IMR-90 (cell line): ENCODE measurements around the gene TMUB1. TPM values are rescaled to one million over a fixed set of nuclear protein-coding genes. Genes with fewer than 3 reads are reported as not detected.

Experiments used
- ATAC-seq: fragments of 200-7000 bp; cut with Tn5 transposase; 2 replicates; pipeline ENCODE4 v1.9.1; 2020; ENCODE audit warnings: low read depth, mild to moderate bottlenecking, moderate library complexity
- BruUV-seq: library from RNA; stranded (reverse); fragments of 400-500 nt; replicated peaks from 2 replicates; lab custom pipeline; 2021; lab: Mats Ljungman, UMichigan
- CTCF ChIA-PET: fragments of 300-600 bp; formaldehyde crosslinking; extraction: SDS; loops from one replicate; lab custom pipeline; 2021; ENCODE audit warnings: antibody characterized with exemption; lab: Yijun Ruan, JAX
- POLR2A ChIA-PET: fragments of 300-600 bp; sonication (Branson Sonifier 250); formaldehyde crosslinking; loops from one replicate; lab custom pipeline; 2022; ENCODE audit warnings: antibody characterized with exemption; ENCODE audit not compliant: unreplicated experiment; lab: Charles Lee
- DNase-seq: peaks from one replicate; pipeline ENCODE4 v3.0.0; 2013
- H2AFZ ChIP-seq: replicated peaks from 2 replicates; pipeline ENCODE3; 2013; ENCODE audit warnings: low read length, mild to moderate bottlenecking; ENCODE audit not compliant: poor library complexity
- H2AK5ac ChIP-seq: 2 replicates; pipeline ENCODE4 v1.6.1; 2013; ENCODE audit warnings: low read depth, low read length, inconsistent platforms
- H2AK9ac ChIP-seq: replicated peaks from 2 replicates; pipeline ENCODE3; 2013; ENCODE audit warnings: mild to moderate bottlenecking, low read depth, low read length, moderate library complexity; ENCODE audit not compliant: poor library complexity
- H2BK120ac ChIP-seq: 2 replicates; pipeline ENCODE4 v1.6.1; 2013; ENCODE audit warnings: low read depth, low read length, inconsistent platforms
- H2BK15ac ChIP-seq: 3 replicates; pipeline ENCODE4 v1.6.1; 2013; ENCODE audit warnings: low read depth, low read length, inconsistent platforms
- H2BK20ac ChIP-seq: 2 replicates; pipeline ENCODE4 v1.6.1; 2013; ENCODE audit warnings: low read depth, mild to moderate bottlenecking, inconsistent platforms, low read length, moderate library complexity
- H2BK5ac ChIP-seq: 2 replicates; pipeline ENCODE4 v1.6.1; 2013; ENCODE audit warnings: mild to moderate bottlenecking, low read depth, low read length, inconsistent platforms; ENCODE audit not compliant: poor library complexity, severe bottlenecking
- H3K14ac ChIP-seq: replicated peaks from 2 replicates; pipeline ENCODE4 v1.6.1; 2013; ENCODE audit warnings: low read depth, low read length, inconsistent platforms
- H3K18ac ChIP-seq: 2 replicates; pipeline ENCODE4 v1.6.1; 2013; ENCODE audit warnings: low read depth, low read length, control low read depth
- H3K23ac ChIP-seq: 2 replicates; pipeline ENCODE4 v1.6.1; 2013; ENCODE audit warnings: low read depth, low read length, inconsistent platforms
- H3K27ac ChIP-seq: 2 replicates; pipeline ENCODE4 v1.5.1; 2013; ENCODE audit warnings: mild to moderate bottlenecking, control low read depth, low read length; ENCODE audit not compliant: insufficient read depth
- H3K27me3 ChIP-seq: 2 replicates; pipeline ENCODE4 v1.6.1; 2013; ENCODE audit warnings: low read length; ENCODE audit not compliant: control insufficient read depth, insufficient read depth
- H3K36me3 ChIP-seq: 2 replicates; pipeline ENCODE4 v1.6.1; 2013; ENCODE audit warnings: low read length, mixed read lengths; ENCODE audit not compliant: control insufficient read depth, insufficient read depth
- H3K4ac ChIP-seq: 2 replicates; pipeline ENCODE4 v1.6.1; 2013; ENCODE audit warnings: low read depth, low read length, inconsistent platforms
- H3K4me1 ChIP-seq: 2 replicates; pipeline ENCODE4 v1.6.1; 2013; ENCODE audit warnings: low read length, mixed read lengths; ENCODE audit not compliant: control insufficient read depth, insufficient read depth
- H3K4me2 ChIP-seq: 2 replicates; pipeline ENCODE4 v1.6.1; 2013; ENCODE audit warnings: low read depth, mild to moderate bottlenecking, control low read depth, low read length, moderate library complexity
- H3K4me3 ChIP-seq: 2 replicates; pipeline ENCODE4 v1.5.1; 2013; ENCODE audit warnings: low read depth, mild to moderate bottlenecking, control low read depth, low read length, moderate library complexity; ENCODE audit not compliant: insufficient read depth
- H3K56ac ChIP-seq: 2 replicates; pipeline ENCODE4 v1.6.1; 2013; ENCODE audit warnings: low read length, inconsistent platforms; ENCODE audit not compliant: insufficient read depth; ENCODE audit errors: extremely low read depth
- H3K79me1 ChIP-seq, 2 experiments: 2 replicates each; pipeline ENCODE4 v1.6.1; 2013; ENCODE audit warnings: low read length in 2 of 2, inconsistent platforms in 1 of 2, low read depth in 1 of 2
- H3K9ac ChIP-seq: 2 replicates; pipeline ENCODE4 v1.6.1; 2013; ENCODE audit warnings: low read depth, low read length, control low read depth
- H3K9me1 ChIP-seq: 2 replicates; pipeline ENCODE4 v1.6.1; 2013; ENCODE audit warnings: low read length, inconsistent platforms; ENCODE audit not compliant: insufficient read depth
- H3K9me3 ChIP-seq: 2 replicates; pipeline ENCODE4 v1.6.1; 2013; ENCODE audit warnings: low read length; ENCODE audit not compliant: control insufficient read depth, insufficient read depth
- H4K20me1 ChIP-seq: 2 replicates; pipeline ENCODE4 v1.6.1; 2013; ENCODE audit warnings: low read length, inconsistent platforms; ENCODE audit not compliant: insufficient read depth
- H4K5ac ChIP-seq: 2 replicates; pipeline ENCODE4 v1.6.1; 2013; ENCODE audit warnings: mild to moderate bottlenecking, low read depth, low read length, control low read depth
- H4K8ac ChIP-seq, 2 experiments: 2 replicates each; pipeline ENCODE4 v1.6.1; 2013; ENCODE audit warnings: low read depth in 2 of 2, low read length in 2 of 2, control low read depth in 1 of 2, inconsistent platforms in 1 of 2
- H4K91ac ChIP-seq: 2 replicates; pipeline ENCODE4 v1.6.1; 2013; ENCODE audit warnings: low read depth, low read length, inconsistent platforms; ENCODE audit not compliant: insufficient read depth
- CEBPB ChIP-seq: IDR thresholded peaks from 2 replicates; pipeline ENCODE4 v1.6.1; 2012; ENCODE audit warnings: low read depth, low read length, improper control_type of control experiment
- FOS ChIP-seq: fragments of 150-350 bp; IDR thresholded peaks from 2 replicates; pipeline ENCODE4 v1.6.1; 2016; ENCODE audit warnings: low read depth, low read length
- MAFK ChIP-seq: IDR thresholded peaks from 2 replicates; pipeline ENCODE4 v1.6.1; 2012; ENCODE audit warnings: low read depth, low read length, improper control_type of control experiment
- MAZ ChIP-seq: IDR thresholded peaks from 2 replicates; pipeline ENCODE4 v1.6.1; 2012; ENCODE audit warnings: low read depth, mild to moderate bottlenecking, low read length, improper control_type of control experiment, moderate library complexity, borderline replicate concordance
- MXI1 ChIP-seq: IDR thresholded peaks from 2 replicates; pipeline ENCODE4 v1.6.1; 2012; ENCODE audit warnings: low read depth, mild to moderate bottlenecking, low read length, moderate library complexity, borderline replicate concordance
- SMC3 ChIP-seq: fragments of 150-350 bp; IDR thresholded peaks from 2 replicates; pipeline ENCODE4 v1.6.1; 2016; ENCODE audit warnings: low read depth, mild to moderate bottlenecking, antibody characterized with exemption, low read length, moderate library complexity
- WGBS, 2 experiments: methylation state at CpG; one replicate each; pipeline versions ENCODE4 v1.1.5 to v1.1.7; 2013; ENCODE audit warnings: missing lambda C conversion rate in 2 of 2; ENCODE audit not compliant: insufficient read length in 1 of 2; ENCODE audit errors: extremely low coverage in 2 of 2; 5-methylcytosine and 5-hydroxymethylcytosine counted together
- dilution Hi-C: fragments of 300-500 bp; cut with HindIII; formaldehyde crosslinking; loops from one replicate; pipeline ENCODE4 v1.14.3; 2018; ENCODE audit warnings: low sequenced_read_pairs; ENCODE audit not compliant: unreplicated experiment
- in situ Hi-C: fragments of 300-500 bp; cut with MboI; formaldehyde crosslinking; loops from 3 replicates; pipeline ENCODE4 v1.14.3; 2019; ENCODE audit warnings: low sequenced_read_pairs, inconsistent platforms, mixed read lengths
- intact Hi-C: fragments of 100-400 bp; cut with micrococcal nuclease; formaldehyde crosslinking; loops from 2 replicates; pipeline ENCODE4 v1.10.0; 2022
- polyA plus RNA-seq, 3 experiments: library from polyadenylated mRNA; depleted of rRNA; stranded (reverse); fragments of >200 nt; gene quantifications; 2 replicates each; pipeline ENCODE4 v1.2.3, GENCODE V29; 2012; ENCODE audit warnings: low replicate concordance in 1 of 3
- total RNA-seq: library from RNA; depleted of rRNA; stranded (reverse); fragments of >200 nt; gene quantifications from 2 replicates; pipeline ENCODE4 v1.2.3, GENCODE V29; 2012

TMUB1 gene
- total and polyA plus RNA-seq, 2 of the 4 experiments (the other 2 are of a cell fraction), result 6.8 to 29.8 TPM

- Histone ChIP-seq H2BK20ac (peak overlapping the region; percentile 63), H2BK5ac (peak overlapping the region; percentile 63), H2AK9ac (peak overlapping the region; percentile 93), H2AFZ (peak overlapping the region; percentile 26), H3K23ac (peak overlapping the region; percentile 64), H4K91ac (peak overlapping the region; percentile 81), H3K9ac (peak overlapping the region; percentile 15; the same call in 1 of the 2 replicates), H3K56ac (peak overlapping the region; percentile 73), H3K27me3 (no peaks in the 10 kb centered on the region), H4K8ac (peak overlapping the region; percentile 5 to 82; a peak in 3 of 4 replicates), H4K20me1 (peaks cover 83% of the 10 kb centered on the region), H3K14ac (peak overlapping the region; percentile 74), H3K36me3 (peaks cover 16% of the 10 kb centered on the region), H2BK15ac (peak overlapping the region; percentile 29; the same call in 2 of the 3 replicates), H3K4me3 (no peak overlapping the region), H2BK120ac (peak overlapping the region; percentile 84), H3K4me1 (peaks cover 24% of the 10 kb centered on the region), H3K4ac (peak overlapping the region; percentile 91), H3K18ac (no peak overlapping the region), H3K27ac (peak overlapping the region; percentile 66), H2AK5ac (peak overlapping the region; percentile 27), H3K9me1 (peaks cover 19% of the 10 kb centered on the region), H3K4me2 (peak overlapping the region; percentile 57), H4K5ac (no peak overlapping the region), H3K9me3 (no peaks in the 10 kb centered on the region), H3K79me1 (peaks cover 20 to 76% of the 10 kb centered on the region in 2 experiments)
- dilution Hi-C loops, result no loop called here
- CTCF ChIA-PET, result interaction anchor here (0.6 to 1.0 kb wide), 3 partner anchors 19 to 220 kb away, joined by 3 to 7 read pairs (median 5); partner anchors contain the start of gene ABCB8
- 0% methylated on average over 7 of the region's 13 CpGs; no CpG with 5 or more reads in 1 of the 2 experiments for WGBS, 2 experiments
- POLR2A ChIA-PET, result interaction anchor here (1.2 kb wide), 1 partner anchor 25 kb away, joined by 3 read pairs; no protein-coding TSS in a partner anchor
- intact Hi-C loops, result loop anchor here (5.0 kb wide), 2 partner anchors 101 to 216 kb away; no protein-coding TSS in a partner anchor
- no TSS peak for BruUV-seq
- in situ Hi-C loops, result loop anchor here (5.0 to 25.0 kb wide), 2 partner anchors 91 to 326 kb away; partner anchors contain the start of gene ATG9B
- peak; percentile 67 for ATAC-seq
- DNase-seq, result peak; percentile 93
- peak; percentile 41; the same call in 1 of the 2 replicates for TF ChIP-seq MAZ
- peak; percentile 64 for TF ChIP-seq FOS
- no peak for TF ChIP-seq CEBPB
- TF ChIP-seq SMC3, result no peak
- no peak for TF ChIP-seq MAFK
- TF ChIP-seq MXI1, result no peak
Observed at GRCh38 chr7:151113344-151114150, 30.3 kb upstream of the TMUB1 start.
